Stimulated activated CD4-positive, alpha-beta T cell treated with anti-CD3 and anti-CD28 coated beads, TNF-alpha, amount 100 ng/mL, for 1 hour (primary cell): Measurements from ENCODE around the gene DAGLA.

Experiments
- DNase-seq, 3 donors: peaks; one replicate each; pipeline ENCODE4 v3.0.0-alpha.2; 2020; ENCODE audit warnings: low read depth in 3 of 3, low spot score in 1 of 3

The DAGLA gene

DNA sequence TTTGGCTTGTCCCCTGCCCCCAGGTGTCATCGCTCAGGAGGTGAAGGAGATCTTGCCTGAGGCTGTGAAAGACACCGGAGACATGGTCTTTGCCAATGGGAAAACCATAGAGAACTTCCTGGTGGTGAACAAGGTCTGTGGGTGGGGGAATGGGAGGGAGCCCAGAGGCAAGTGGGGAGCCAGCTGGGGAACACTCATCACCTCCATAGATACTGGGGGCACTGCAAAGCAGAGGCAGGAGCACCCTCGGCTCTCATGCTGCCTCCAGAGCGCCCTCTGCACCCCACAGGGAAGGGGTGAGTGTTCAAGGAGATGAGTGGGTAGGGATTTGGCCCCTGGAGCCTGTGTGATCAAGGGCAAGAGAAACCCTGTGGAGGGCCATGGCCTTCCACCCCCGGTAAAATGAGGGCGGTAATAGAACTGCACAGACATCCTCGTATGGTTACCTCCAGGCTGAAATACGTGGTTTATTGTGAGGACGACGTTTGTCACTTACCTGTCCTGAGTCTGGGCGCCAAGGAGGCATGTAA, 98.2 kb downstream of the DAGLA start:
- no peak for DNase-seq

DNA sequence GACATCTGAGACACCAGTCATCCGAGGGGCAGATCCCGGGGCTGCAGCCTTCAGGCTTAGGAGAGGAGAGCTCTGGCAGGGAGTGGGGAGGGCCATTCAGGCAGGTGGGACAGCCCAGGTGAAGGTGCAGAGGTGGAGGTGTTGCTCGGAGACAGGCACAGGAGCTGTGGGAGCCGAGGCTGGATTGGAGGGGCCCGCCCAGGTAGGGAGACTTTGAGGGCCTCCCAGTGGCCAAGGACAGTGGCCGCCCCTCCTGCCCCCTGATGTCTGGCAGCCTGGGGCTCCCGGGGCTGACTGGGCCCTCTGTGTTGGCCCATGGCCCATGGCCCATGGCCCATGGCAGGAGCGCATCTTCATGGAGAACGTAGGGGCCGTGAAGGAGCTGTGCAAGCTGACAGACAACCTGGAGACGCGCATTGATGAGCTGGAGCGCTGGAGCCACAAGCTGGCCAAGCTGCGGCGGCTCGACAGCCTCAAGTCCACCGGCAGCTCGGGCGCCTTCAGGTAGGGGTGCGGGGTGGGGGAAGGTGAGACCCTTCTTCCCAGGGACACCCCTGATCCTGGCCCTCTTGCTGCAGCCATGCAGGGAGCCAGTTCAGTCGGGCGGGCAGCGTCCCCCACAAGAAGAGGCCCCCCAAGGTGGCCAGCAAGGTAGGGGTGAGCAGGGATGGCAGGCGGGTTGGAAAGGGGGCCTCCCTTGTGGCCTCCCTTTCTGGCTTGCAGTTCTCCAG, 98.9 kb downstream of the DAGLA start:
- DNase-seq = no peak

DNA sequence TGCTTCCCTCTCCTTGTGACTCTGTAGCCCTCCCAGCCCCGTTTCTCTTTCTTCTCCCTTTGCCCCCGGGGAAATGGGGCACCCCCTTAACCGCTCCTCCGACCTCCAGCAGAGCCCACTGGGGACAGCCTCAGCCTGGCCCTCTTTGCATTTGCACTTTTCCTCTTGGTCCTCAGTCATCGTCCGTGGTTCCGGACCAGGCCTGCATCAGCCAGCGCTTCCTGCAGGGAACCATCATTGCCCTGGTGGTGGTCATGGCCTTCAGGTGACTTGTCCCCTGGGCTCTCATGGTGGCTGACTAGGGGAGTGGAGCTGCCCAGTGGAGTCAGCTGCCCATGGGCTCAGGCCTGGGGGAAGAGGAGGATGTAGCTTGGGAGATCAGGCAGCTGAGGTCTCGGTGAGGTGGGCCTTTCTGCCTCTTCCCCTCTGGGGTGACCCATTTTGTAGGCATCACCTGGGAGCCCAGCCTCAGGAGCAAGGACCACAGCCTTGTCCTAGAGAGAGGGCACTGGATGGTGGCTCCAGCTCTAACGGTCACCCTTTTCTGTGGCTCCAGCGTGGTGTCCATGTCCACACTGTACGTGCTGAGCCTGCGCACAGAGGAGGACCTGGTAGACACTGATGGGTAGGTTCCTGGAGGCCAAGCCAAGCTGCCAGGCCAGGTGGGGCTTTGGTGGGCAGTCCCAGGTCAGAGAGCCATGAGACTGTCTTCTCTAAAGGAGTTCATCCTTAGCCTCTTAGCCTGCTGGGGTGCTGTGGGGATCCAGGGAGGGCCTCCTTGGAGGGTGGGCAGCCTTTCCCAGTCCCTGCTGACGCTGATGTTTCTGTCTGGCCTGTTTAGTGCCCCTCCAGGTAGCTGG, 99.7 kb downstream of the DAGLA start:
- DNase-seq = no peak

- no peak for DNase-seq
Measured at GRCh38 chr11:61780581-61781162, 100.5 kb downstream of the DAGLA start.

DNA sequence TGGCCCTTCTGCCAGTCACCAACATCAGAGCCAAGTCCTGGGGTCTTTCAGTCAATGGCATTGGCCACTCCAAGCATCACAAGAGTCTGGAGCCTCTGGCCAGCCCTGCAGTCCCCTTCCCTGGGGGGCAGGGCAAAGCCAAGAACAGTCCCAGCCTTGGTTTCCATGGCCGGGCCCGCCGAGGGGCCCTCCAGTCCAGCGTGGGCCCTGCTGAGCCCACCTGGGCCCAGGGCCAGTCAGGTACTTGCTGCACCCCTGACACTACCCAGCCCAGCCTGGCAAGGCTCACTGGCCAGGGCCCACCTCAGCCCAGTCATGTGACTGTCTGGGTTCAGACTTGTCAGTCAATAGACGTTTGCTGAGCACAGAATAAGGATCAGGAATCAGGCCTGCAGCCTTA, 101.4 kb downstream of the DAGLA start:
- DNase-seq = no peak

DNA sequence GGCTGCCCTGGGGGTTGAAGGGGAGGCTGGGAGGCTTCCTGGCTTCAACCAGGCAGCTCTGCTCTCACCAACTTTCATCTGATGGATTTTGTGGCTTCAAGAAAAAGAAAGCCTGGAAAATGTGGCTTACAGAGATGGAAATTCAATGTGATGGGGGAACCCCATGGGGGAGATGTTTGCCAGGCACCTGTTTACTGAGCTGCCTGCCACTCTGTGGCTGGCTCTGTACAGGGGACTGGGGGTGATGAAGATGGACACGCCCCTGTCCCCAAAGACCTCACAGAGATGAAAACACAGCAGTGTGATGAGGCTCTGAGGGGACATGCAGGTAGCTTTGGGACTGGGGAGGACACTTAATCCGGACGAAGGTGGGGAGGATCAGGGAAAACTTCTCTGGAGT, 102.1 kb downstream of the DAGLA start:
- DNase-seq = no peak

- DNase-seq = no peak
Measured at GRCh38 chr11:61782841-61783240, 102.7 kb downstream of the DAGLA start.

GRCh38 chr11:61783717-61784505, 103.7 kb downstream of the DAGLA start:
- no peak for DNase-seq

GRCh38 chr11:61784506-61784805, 104.3 kb downstream of the DAGLA start:
- DNase-seq = no peak

DNA sequence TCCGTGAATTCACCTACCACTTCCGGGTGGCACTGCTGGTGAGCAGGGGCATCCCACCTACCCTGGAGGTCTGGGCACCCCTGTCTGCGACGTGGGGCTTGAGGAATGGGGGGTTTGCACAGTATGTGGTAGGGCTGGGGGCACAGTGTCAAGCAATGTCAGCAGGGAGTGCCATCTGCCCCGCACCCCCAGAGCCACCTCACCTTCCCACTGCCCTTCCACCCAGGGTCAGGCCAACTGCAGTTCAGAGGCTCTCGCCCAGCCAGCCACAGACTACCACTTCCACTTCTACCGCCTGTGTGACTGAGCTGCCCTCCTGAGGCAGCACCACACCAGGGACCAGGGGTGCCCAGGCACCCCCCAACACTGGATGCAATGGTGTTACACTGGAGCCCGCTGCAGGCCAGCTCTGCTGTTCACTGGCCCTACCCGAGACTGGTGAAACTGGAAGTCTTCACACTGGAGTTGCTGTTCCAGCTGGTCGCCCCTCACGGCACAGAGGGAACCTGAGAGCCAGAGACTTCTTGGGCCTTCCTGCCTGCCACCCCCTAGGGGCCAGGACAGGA, 105.7 kb downstream of the DAGLA start:
- DNase-seq = no peak

DNA sequence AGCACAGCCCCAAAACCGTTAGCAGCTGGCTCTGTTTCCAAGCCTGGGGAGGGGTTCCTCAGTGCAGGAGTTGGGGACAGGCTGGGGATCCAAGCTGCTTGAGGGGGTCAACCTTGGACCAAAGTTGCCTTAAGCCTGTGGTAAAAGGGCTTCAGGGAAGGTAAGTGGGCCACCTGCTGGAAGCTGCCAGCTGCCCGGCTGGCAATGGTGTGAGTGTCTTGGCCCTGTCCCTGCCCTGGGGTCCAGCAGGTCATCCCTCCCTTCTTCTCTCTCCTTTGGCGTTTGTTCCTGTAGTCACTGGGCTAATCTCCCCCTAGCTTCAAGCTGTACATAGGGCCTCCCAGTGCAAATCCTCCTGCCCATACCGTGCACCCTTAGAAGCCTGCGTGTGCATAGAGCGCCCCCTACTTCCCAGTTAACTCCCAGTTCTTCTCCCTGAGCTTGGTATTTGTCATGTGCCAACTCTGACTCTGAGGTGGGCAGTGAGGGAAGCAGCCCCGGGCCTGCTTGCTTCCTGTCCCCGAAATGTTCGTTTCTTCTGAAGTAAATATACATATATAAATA, 107.8 kb downstream of the DAGLA start:
- DNase-seq = no peak

- DNase-seq = no peak
Measured at GRCh38 chr11:61791737-61792309, 111.6 kb downstream of the DAGLA start.

DNA sequence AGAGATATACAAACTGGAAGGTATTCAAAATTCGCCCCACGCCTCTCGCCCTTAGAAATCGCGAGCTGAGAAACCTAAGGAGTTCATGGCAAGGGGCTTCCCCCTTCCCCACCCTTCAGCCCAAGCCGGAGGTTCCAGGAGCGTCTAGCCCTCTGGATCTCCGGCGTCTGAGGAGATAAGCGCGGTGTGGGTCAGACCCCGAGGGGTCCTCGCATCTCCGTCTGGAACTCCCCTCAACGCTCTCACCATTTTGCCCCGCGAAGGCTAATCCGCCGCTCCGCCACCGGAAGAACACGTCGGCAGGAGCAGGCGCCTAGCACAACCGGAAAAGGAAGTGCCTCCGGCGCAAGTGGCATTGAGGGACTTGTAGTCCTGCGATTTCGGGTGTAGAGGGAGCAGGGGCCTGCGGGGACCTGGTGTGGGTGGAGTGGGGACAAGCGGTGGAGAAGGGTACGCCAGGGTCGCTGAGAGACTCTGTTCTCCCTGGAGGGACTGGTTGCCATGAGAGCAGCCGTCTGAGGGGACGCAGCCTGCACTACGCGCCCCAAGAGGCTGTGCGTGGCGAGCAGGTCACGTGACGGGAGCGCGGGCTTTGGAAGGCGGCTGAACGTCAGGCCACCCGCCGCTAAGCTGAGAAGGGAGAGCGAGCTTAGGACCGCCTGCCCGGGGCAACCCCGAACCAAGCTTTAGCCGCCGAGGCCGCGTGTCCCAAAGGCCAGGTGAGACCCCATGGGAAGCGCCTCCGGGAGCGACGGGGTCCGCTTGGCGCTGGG, 112.3 kb downstream of the DAGLA start, which contains the start of the genes FEN1 and TMEM258:
FEN1 (plus strand) TSS at position 602 of the 773 bp plus-strand sequence. CDS start 2,451 bp downstream, outside the sequence.
TMEM258 (minus strand) TSS at position 290 of the 773 bp plus-strand sequence; CDS start at position 249, 41 bp downstream.
- peak; percentile 51 to 68 (median 68) for DNase-seq

- no peak for DNase-seq
Measured at GRCh38 chr11:61793083-61793828, 113.1 kb downstream of the DAGLA start.

- DNase-seq = no peak
Measured at GRCh38 chr11:61793829-61794204, 113.6 kb downstream of the DAGLA start.

GRCh38 chr11:61794579-61794978, 114.4 kb downstream of the DAGLA start:
- DNase-seq = no peak

- DNase-seq = no peak
Measured at GRCh38 chr11:61795459-61795858, 115.3 kb downstream of the DAGLA start.

DNA sequence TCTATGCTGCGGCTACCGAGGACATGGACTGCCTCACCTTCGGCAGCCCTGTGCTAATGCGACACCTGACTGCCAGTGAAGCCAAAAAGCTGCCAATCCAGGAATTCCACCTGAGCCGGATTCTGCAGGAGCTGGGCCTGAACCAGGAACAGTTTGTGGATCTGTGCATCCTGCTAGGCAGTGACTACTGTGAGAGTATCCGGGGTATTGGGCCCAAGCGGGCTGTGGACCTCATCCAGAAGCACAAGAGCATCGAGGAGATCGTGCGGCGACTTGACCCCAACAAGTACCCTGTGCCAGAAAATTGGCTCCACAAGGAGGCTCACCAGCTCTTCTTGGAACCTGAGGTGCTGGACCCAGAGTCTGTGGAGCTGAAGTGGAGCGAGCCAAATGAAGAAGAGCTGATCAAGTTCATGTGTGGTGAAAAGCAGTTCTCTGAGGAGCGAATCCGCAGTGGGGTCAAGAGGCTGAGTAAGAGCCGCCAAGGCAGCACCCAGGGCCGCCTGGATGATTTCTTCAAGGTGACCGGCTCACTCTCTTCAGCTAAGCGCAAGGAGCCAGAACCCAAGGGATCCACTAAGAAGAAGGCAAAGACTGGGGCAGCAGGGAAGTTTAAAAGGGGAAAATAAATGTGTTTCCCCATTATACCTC, 115.8 kb downstream of the DAGLA start:
- no peak for DNase-seq
